ENCODE results near the gene CD300E. TPM values are rescaled to one million over a fixed set of nuclear protein-coding genes. Genes with fewer than 3 reads are reported as not detected.

The CD300E gene
- polyA plus RNA-seq, 1 donor (not counting 4 experiments of a cell fraction or from before 2014, with no cell fraction given), result not detected

GRCh38 chr17:74598346-74599022, 25.1 kb downstream of the CD300E start:
- TF ChIP-seq CTCF (optimal IDR thresholded peaks at IDR 0.05 in 1 of 3, IDR thresholded peaks at IDR 0.05 in 1 of 3, conservative IDR thresholded peaks at IDR 0.05 in 1 of 3; ENCODE audit: extremely low read depth in 1 of 3, insufficient read depth in 2 of 3, low read length in 3 of 3) (no peak), EZH2 (IDR thresholded peaks at IDR 0.05; ENCODE audit: low read length) (no peak)
- Histone ChIP-seq H3K4me2 (ENCODE audit: control insufficient read depth, extremely low read depth, insufficient read depth, low read depth, low read length) (no peak overlapping the region), H3K4me1 (ENCODE audit: control insufficient read depth, extremely low read depth, insufficient read depth, low read length) (peaks cover 13% of the 10 kb centered on the region), H3K79me2 (ENCODE audit: control insufficient read depth, insufficient read depth, low read length) (no peaks in the 10 kb centered on the region), H2AFZ (ENCODE audit: control insufficient read depth, low read length) (no peak overlapping the region), H3K9me1 (ENCODE audit: control insufficient read depth, extremely low read depth, insufficient read depth, low read length) (no peaks in the 10 kb centered on the region), H3K4me3 (ENCODE audit: control insufficient read depth in 2 of 3, extremely low read depth in 1 of 3, insufficient read depth in 2 of 3, low read depth in 1 of 3, low read length in 3 of 3) (no peak overlapping the region), H3K36me3 (ENCODE audit: control insufficient read depth in 2 of 2, extremely low read depth in 1 of 2, insufficient read depth in 2 of 2, low read length in 2 of 2) (no peaks in the 10 kb centered on the region), H3K9ac (ENCODE audit: control insufficient read depth, extremely low read depth, insufficient read depth, low read length) (no peak overlapping the region), H3K27me3 (ENCODE audit: control insufficient read depth, extremely low read depth, insufficient read depth, low read length) (no peaks in the 10 kb centered on the region), H3K9me3 (ENCODE audit: control insufficient read depth, low read depth, low read length) (no peaks in the 10 kb centered on the region), H4K20me1 (ENCODE audit: control insufficient read depth, extremely low read depth, insufficient read depth, low read length) (no peaks in the 10 kb centered on the region), H3K27ac (ENCODE audit: control insufficient read depth, insufficient read depth, low read length) (no peak overlapping the region)
- FAIRE-seq (no peak), DNase-seq (ENCODE audit: low read depth, low spot score) (no peak)
- dilution Hi-C loops (cut with MboI; ENCODE audit: extremely low pct_ligation_motif_present, low sequenced_read_pairs), result no loop called here

- H4K20me1 ChIP-seq (ENCODE audit: control insufficient read depth, extremely low read depth, insufficient read depth, low read length), result no peaks in the 10 kb centered on the region
- H3K4me2 ChIP-seq (ENCODE audit: control insufficient read depth, extremely low read depth, insufficient read depth, low read depth, low read length), result no peak overlapping the region
- no peak overlapping the region for H2AFZ ChIP-seq (ENCODE audit: control insufficient read depth, low read length)
- H3K9me1 ChIP-seq (ENCODE audit: control insufficient read depth, extremely low read depth, insufficient read depth, low read length), result no peaks in the 10 kb centered on the region
- H3K79me2 ChIP-seq (ENCODE audit: control insufficient read depth, insufficient read depth, low read length), result no peaks in the 10 kb centered on the region
- no peaks in the 10 kb centered on the region for H3K27me3 ChIP-seq (ENCODE audit: control insufficient read depth, extremely low read depth, insufficient read depth, low read length)
- H3K27ac ChIP-seq (ENCODE audit: control insufficient read depth, insufficient read depth, low read length), result no peak overlapping the region
- H3K4me3 ChIP-seq (ENCODE audit: control insufficient read depth in 2 of 3, extremely low read depth in 1 of 3, insufficient read depth in 2 of 3, low read depth in 1 of 3, low read length in 3 of 3), result no peak overlapping the region
- H3K4me1 ChIP-seq (ENCODE audit: control insufficient read depth, extremely low read depth, insufficient read depth, low read length), result peaks cover 13% of the 10 kb centered on the region
- DNase-seq (ENCODE audit: low read depth, low spot score) (no peak), FAIRE-seq (no peak)
- no peaks in the 10 kb centered on the region for H3K9me3 ChIP-seq (ENCODE audit: control insufficient read depth, low read depth, low read length)
- H3K9ac ChIP-seq (ENCODE audit: control insufficient read depth, extremely low read depth, insufficient read depth, low read length), result no peak overlapping the region
- no peaks in the 10 kb centered on the region for H3K36me3 ChIP-seq (ENCODE audit: control insufficient read depth in 2 of 2, extremely low read depth in 1 of 2, insufficient read depth in 2 of 2, low read length in 2 of 2)
- dilution Hi-C loops (cut with MboI; ENCODE audit: extremely low pct_ligation_motif_present, low sequenced_read_pairs), result no loop called here
- no peak for TF ChIP-seq EZH2 (IDR thresholded peaks at IDR 0.05; ENCODE audit: low read length)
- no peak for TF ChIP-seq CTCF (optimal IDR thresholded peaks at IDR 0.05 in 1 of 3, IDR thresholded peaks at IDR 0.05 in 1 of 3, conservative IDR thresholded peaks at IDR 0.05 in 1 of 3; ENCODE audit: extremely low read depth in 1 of 3, insufficient read depth in 2 of 3, low read length in 3 of 3)
These were observed 26.3 kb downstream of the CD300E start for GRCh38 chr17:74597069-74597790.

Data from keratinocyte (primary cell).